ENCODE data around the gene CD47.

The CD47 gene

DNA sequence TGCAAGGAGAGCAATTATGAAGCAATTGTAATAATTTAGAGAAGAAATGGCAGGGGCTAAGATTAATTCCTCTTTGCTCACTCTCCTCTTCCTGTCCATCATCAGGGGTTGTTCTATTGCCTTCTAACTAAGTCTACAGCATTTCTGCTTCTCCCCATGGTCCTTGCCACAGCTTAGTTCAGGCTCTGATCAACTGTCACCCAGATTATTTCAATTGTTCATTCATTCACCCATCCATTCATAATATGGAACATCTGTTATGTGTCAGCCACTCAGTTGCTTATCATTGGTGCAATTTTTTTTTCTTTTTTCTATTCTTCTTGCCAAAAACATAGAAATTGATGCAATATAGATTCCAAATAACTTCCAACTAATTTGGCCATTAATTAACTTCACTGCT lies 93.2 kb downstream of the CD47 start:
- TF ChIP-seq POLR2AphosphoS5 (IDR thresholded peaks at IDR 0.05; ENCODE audit: low read depth, low read length): no peak
- TF ChIP-seq SIN3A (IDR thresholded peaks at IDR 0.05; ENCODE audit: borderline replicate concordance, insufficient read depth, low read length): no peak
- no peak for TF ChIP-seq FOXP2 (optimal IDR thresholded peaks at IDR 0.05; ENCODE audit: borderline replicate concordance, extremely low read depth, extremely low read length, insufficient read depth)
- TF ChIP-seq, protein P1, sequence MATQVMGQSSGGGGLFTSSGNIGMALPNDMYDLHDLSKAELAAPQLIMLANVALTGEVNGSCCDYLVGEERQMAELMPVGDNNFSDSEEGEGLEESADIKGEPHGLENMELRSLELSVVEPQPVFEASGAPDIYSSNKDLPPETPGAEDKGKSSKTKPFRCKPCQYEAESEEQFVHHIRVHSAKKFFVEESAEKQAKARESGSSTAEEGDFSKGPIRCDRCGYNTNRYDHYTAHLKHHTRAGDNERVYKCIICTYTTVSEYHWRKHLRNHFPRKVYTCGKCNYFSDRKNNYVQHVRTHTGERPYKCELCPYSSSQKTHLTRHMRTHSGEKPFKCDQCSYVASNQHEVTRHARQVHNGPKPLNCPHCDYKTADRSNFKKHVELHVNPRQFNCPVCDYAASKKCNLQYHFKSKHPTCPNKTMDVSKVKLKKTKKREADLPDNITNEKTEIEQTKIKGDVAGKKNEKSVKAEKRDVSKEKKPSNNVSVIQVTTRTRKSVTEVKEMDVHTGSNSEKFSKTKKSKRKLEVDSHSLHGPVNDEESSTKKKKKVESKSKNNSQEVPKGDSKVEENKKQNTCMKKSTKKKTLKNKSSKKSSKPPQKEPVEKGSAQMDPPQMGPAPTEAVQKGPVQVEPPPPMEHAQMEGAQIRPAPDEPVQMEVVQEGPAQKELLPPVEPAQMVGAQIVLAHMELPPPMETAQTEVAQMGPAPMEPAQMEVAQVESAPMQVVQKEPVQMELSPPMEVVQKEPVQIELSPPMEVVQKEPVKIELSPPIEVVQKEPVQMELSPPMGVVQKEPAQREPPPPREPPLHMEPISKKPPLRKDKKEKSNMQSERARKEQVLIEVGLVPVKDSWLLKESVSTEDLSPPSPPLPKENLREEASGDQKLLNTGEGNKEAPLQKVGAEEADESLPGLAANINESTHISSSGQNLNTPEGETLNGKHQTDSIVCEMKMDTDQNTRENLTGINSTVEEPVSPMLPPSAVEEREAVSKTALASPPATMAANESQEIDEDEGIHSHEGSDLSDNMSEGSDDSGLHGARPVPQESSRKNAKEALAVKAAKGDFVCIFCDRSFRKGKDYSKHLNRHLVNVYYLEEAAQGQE (IDR thresholded peaks at IDR 0.05; ENCODE audit: insufficient read depth in 1 of 2, low read depth in 2 of 2, low read length in 2 of 2): no peak
- TF ChIP-seq TAF1 (IDR thresholded peaks at IDR 0.05; ENCODE audit: borderline replicate concordance, insufficient read depth, low read length): no peak

- TF ChIP-seq, protein P1 (IDR thresholded peaks at IDR 0.05; ENCODE audit: insufficient read depth in 1 of 2, low read depth in 2 of 2, low read length in 2 of 2): no peak
- TF ChIP-seq POLR2AphosphoS5 (IDR thresholded peaks at IDR 0.05; ENCODE audit: low read depth, low read length) (no peak), FOXP2 (optimal IDR thresholded peaks at IDR 0.05; ENCODE audit: borderline replicate concordance, extremely low read depth, extremely low read length, insufficient read depth) (no peak), TAF1 (IDR thresholded peaks at IDR 0.05; ENCODE audit: borderline replicate concordance, insufficient read depth, low read length) (no peak), SIN3A (IDR thresholded peaks at IDR 0.05; ENCODE audit: borderline replicate concordance, insufficient read depth, low read length) (no peak)
Measured at GRCh38 chr3:107995823-107996222, 95.0 kb downstream of the CD47 start.

- TF ChIP-seq TAF1 (IDR thresholded peaks at IDR 0.05; ENCODE audit: borderline replicate concordance, insufficient read depth, low read length): no peak
- no peak for TF ChIP-seq FOXP2 (optimal IDR thresholded peaks at IDR 0.05; ENCODE audit: borderline replicate concordance, extremely low read depth, extremely low read length, insufficient read depth)
- TF ChIP-seq, protein P1 (IDR thresholded peaks at IDR 0.05; ENCODE audit: insufficient read depth in 1 of 2, low read depth in 2 of 2, low read length in 2 of 2): no peak
- no peak for TF ChIP-seq POLR2AphosphoS5 (IDR thresholded peaks at IDR 0.05; ENCODE audit: low read depth, low read length)
- TF ChIP-seq SIN3A (IDR thresholded peaks at IDR 0.05; ENCODE audit: borderline replicate concordance, insufficient read depth, low read length): no peak
Measured at GRCh38 chr3:107994956-107995715, 95.7 kb downstream of the CD47 start.

- TF ChIP-seq FOXP2 (optimal IDR thresholded peaks at IDR 0.05; ENCODE audit: borderline replicate concordance, extremely low read depth, extremely low read length, insufficient read depth) (no peak), TAF1 (IDR thresholded peaks at IDR 0.05; ENCODE audit: borderline replicate concordance, insufficient read depth, low read length) (no peak), POLR2AphosphoS5 (IDR thresholded peaks at IDR 0.05; ENCODE audit: low read depth, low read length) (no peak), SIN3A (IDR thresholded peaks at IDR 0.05; ENCODE audit: borderline replicate concordance, insufficient read depth, low read length) (no peak)
- TF ChIP-seq, protein P1 (IDR thresholded peaks at IDR 0.05; ENCODE audit: insufficient read depth in 1 of 2, low read depth in 2 of 2, low read length in 2 of 2): no peak
Measured at GRCh38 chr3:107994181-107994580, 96.7 kb downstream of the CD47 start.
